AG04449 (cell line): Measurements from ENCODE around the gene TRAF3.

Experiments
- CTCF ChIA-PET: fragments of 350-600 bp; formaldehyde crosslinking; extraction: SDS; loops from one replicate; lab custom pipeline; 2021; ENCODE audit warnings: antibody characterized with exemption; lab: Yijun Ruan, JAX
- POLR2A ChIA-PET: fragments of 400-600, 350-600 bp; formaldehyde crosslinking; extraction: SDS; loops from one replicate; lab custom pipeline; 2020; ENCODE audit warnings: antibody characterized with exemption, inconsistent platforms; lab: Yijun Ruan, JAX
- DNase-seq: peaks from one replicate; pipeline ENCODE4 v3.0.0-alpha.2; 2010; ENCODE audit warnings: low read depth, low spot score
- H3K4me3 ChIP-seq: 2 replicates; pipeline ENCODE4 v1.5.1; 2011; ENCODE audit warnings: low read depth, mild to moderate bottlenecking, control low read depth, low read length
- CTCF ChIP-seq: IDR thresholded peaks from one replicate; pipeline ENCODE4 v1.5.1; 2011; ENCODE audit warnings: mild to moderate bottlenecking, moderate library complexity, low read length, control low read depth, inconsistent platforms; ENCODE audit not compliant: insufficient read depth; ENCODE audit errors: missing control alignments

The TRAF3 gene

GRCh38 chr14:102757646-102758045 is 19.6 kb upstream of the TRAF3 start:
- DNase-seq = no peak
- ChIA-PET POLR2A (no interaction called here), CTCF (no interaction called here)
- no peak overlapping the region for H3K4me3 ChIP-seq
- TF ChIP-seq CTCF = no peak

GRCh38 chr14:102758087-102758486 is 19.2 kb upstream of the TRAF3 start:
- no peak overlapping the region for H3K4me3 ChIP-seq
- no peak for TF ChIP-seq CTCF
- POLR2A ChIA-PET = interaction anchor here (0.6 kb wide), 1 partner anchor 122 kb away, joined by 3 read pairs; no protein-coding TSS in a partner anchor
- no peak for DNase-seq
- CTCF ChIA-PET = no interaction called here

GRCh38 chr14:102759456-102760187 is 17.6 kb upstream of the TRAF3 start:
- H3K4me3 ChIP-seq = no peak overlapping the region
- TF ChIP-seq CTCF = no peak
- no peak for DNase-seq
- CTCF ChIA-PET = interaction anchor here (0.5 to 2.1 kb wide), 4 partner anchors 12 to 65 kb away, joined by 3 to 11 read pairs (median 4); no protein-coding TSS in a partner anchor
- POLR2A ChIA-PET = interaction anchor here (0.9 kb wide), 1 partner anchor 574 kb away, joined by 3 read pairs; the partner anchor contains the start of gene EIF5

GRCh38 chr14:102760496-102761193 is 16.6 kb upstream of the TRAF3 start:
- POLR2A ChIA-PET = interaction anchor here (0.9 kb wide), 1 partner anchor 573 kb away, joined by 3 read pairs; the partner anchor contains the start of gene EIF5
- DNase-seq = no peak

GRCh38 chr14:102761206-102761605 is 16.0 kb upstream of the TRAF3 start:
- POLR2A ChIA-PET = no interaction called here

More at GRCh38 chr14:102760496-102761193, 16.6 kb upstream of the TRAF3 start:
- no peak for TF ChIP-seq CTCF
- CTCF ChIA-PET = interaction anchor here (1.0 to 2.1 kb wide), 3 partner anchors 12 to 66 kb away, joined by 3 to 11 read pairs (median 4); no protein-coding TSS in a partner anchor
- H3K4me3 ChIP-seq = no peak overlapping the region

More at GRCh38 chr14:102761206-102761605, 16.0 kb upstream of the TRAF3 start:
- CTCF ChIA-PET = interaction anchor here (2.1 kb wide), 1 partner anchor 13 kb away, joined by 11 read pairs; no protein-coding TSS in a partner anchor
- no peak for DNase-seq
- H3K4me3 ChIP-seq = no peak overlapping the region
- no peak for TF ChIP-seq CTCF
